Neuron (in vitro differentiated cells): ENCODE data around the gene OPN3.

Source experiments
- H2AFZ ChIP-seq: one replicate; pipeline ENCODE4 v1.6.1; 2013; ENCODE audit warnings: low read depth, mild to moderate bottlenecking, inconsistent platforms, low read length, moderate library complexity
- H3K27me3 ChIP-seq: one replicate; pipeline ENCODE4 v1.6.1; 2013; ENCODE audit warnings: low read length; ENCODE audit not compliant: insufficient read depth
- H3K36me3 ChIP-seq: one replicate; pipeline ENCODE4 v1.6.1; 2013; ENCODE audit warnings: low read length; ENCODE audit not compliant: insufficient read depth
- H3K4me1 ChIP-seq: one replicate; pipeline ENCODE4 v1.6.1; 2013; ENCODE audit warnings: low read length; ENCODE audit not compliant: insufficient read depth
- H3K4me3 ChIP-seq: 2 replicates; pipeline ENCODE4 v1.5.1; 2013; ENCODE audit warnings: mild to moderate bottlenecking, low read length, moderate library complexity
- H3K9me3 ChIP-seq: one replicate; pipeline ENCODE4 v1.6.1; 2013; ENCODE audit warnings: low read length

Gene OPN3

GRCh38 chr1:241640867-241641622 lies 876 bp upstream of the OPN3 start:
- peak overlapping the region; percentile 38 for H2AFZ ChIP-seq
- peaks cover 11% of the 10 kb centered on the region for H3K36me3 ChIP-seq
- H3K4me3 ChIP-seq: peak overlapping the region; percentile 51
- H3K27me3 ChIP-seq: no peaks in the 10 kb centered on the region
- no peaks in the 10 kb centered on the region for H3K9me3 ChIP-seq
- peaks cover 11% of the 10 kb centered on the region for H3K4me1 ChIP-seq

GRCh38 chr1:241639623-241640148 lies 483 bp downstream of the OPN3 start:
- Histone ChIP-seq H3K4me1 (peaks cover 11% of the 10 kb centered on the region), H3K27me3 (no peaks in the 10 kb centered on the region), H3K4me3 (peak overlapping the region; percentile 98), H3K9me3 (peaks cover 7% of the 10 kb centered on the region), H2AFZ (peak overlapping the region; percentile 43), H3K36me3 (peaks cover 23% of the 10 kb centered on the region)

GRCh38 chr1:241638909-241639622 lies 1.1 kb downstream of the OPN3 start:
- Histone ChIP-seq H2AFZ (peak overlapping the region; percentile 43), H3K36me3 (peaks cover 30% of the 10 kb centered on the region), H3K4me3 (peak overlapping the region; percentile 98), H3K27me3 (no peaks in the 10 kb centered on the region), H3K4me1 (peaks cover 11% of the 10 kb centered on the region), H3K9me3 (peaks cover 10% of the 10 kb centered on the region)

- H3K27me3 ChIP-seq: no peaks in the 10 kb centered on the region
- peak overlapping the region; percentile 98 for H3K4me3 ChIP-seq
- peaks cover 10% of the 10 kb centered on the region for H3K9me3 ChIP-seq
- no peak overlapping the region for H2AFZ ChIP-seq
- H3K36me3 ChIP-seq: peaks cover 38% of the 10 kb centered on the region
- peaks cover 11% of the 10 kb centered on the region for H3K4me1 ChIP-seq
Measured at GRCh38 chr1:241638099-241638682, 2.0 kb downstream of the OPN3 start.

- Histone ChIP-seq H3K4me1 (peaks cover 11% of the 10 kb centered on the region), H3K9me3 (peaks cover 10% of the 10 kb centered on the region), H3K4me3 (peak overlapping the region; percentile 98), H2AFZ (no peak overlapping the region), H3K27me3 (no peaks in the 10 kb centered on the region), H3K36me3 (peaks cover 40% of the 10 kb centered on the region)
Measured at GRCh38 chr1:241637604-241638003, 2.6 kb downstream of the OPN3 start.

- Histone ChIP-seq H3K36me3 (peaks cover 45% of the 10 kb centered on the region), H3K4me1 (peaks cover 11% of the 10 kb centered on the region), H3K27me3 (no peaks in the 10 kb centered on the region), H3K4me3 (peak overlapping the region; percentile 6), H2AFZ (no peak overlapping the region), H3K9me3 (peaks cover 12% of the 10 kb centered on the region)
Measured at GRCh38 chr1:241637046-241637590, 3.1 kb downstream of the OPN3 start.

GRCh38 chr1:241636291-241636690 lies 3.9 kb downstream of the OPN3 start:
- no peak overlapping the region for H3K4me3 ChIP-seq
- peaks cover 13% of the 10 kb centered on the region for H3K9me3 ChIP-seq
- peaks cover 11% of the 10 kb centered on the region for H3K4me1 ChIP-seq
- peaks cover 46% of the 10 kb centered on the region for H3K36me3 ChIP-seq
- H2AFZ ChIP-seq: no peak overlapping the region
- H3K27me3 ChIP-seq: no peaks in the 10 kb centered on the region

- Histone ChIP-seq H3K4me3 (no peak overlapping the region), H3K9me3 (peaks cover 13% of the 10 kb centered on the region), H3K27me3 (no peaks in the 10 kb centered on the region), H3K36me3 (peaks cover 46% of the 10 kb centered on the region), H2AFZ (no peak overlapping the region), H3K4me1 (peaks cover 11% of the 10 kb centered on the region)
Measured at GRCh38 chr1:241635556-241636152, 4.5 kb downstream of the OPN3 start.

GRCh38 chr1:241632987-241633386 lies 7.2 kb downstream of the OPN3 start:
- peaks cover 55% of the 10 kb centered on the region for H3K36me3 ChIP-seq
- H2AFZ ChIP-seq: no peak overlapping the region
- peaks cover 13% of the 10 kb centered on the region for H3K9me3 ChIP-seq
- H3K4me1 ChIP-seq: peaks cover 6% of the 10 kb centered on the region
- no peaks in the 10 kb centered on the region for H3K27me3 ChIP-seq
- no peak overlapping the region for H3K4me3 ChIP-seq

- Histone ChIP-seq H3K4me3 (no peak overlapping the region), H2AFZ (no peak overlapping the region), H3K4me1 (no peaks in the 10 kb centered on the region), H3K27me3 (no peaks in the 10 kb centered on the region), H3K36me3 (peaks cover 51% of the 10 kb centered on the region), H3K9me3 (peaks cover 13% of the 10 kb centered on the region)
Measured at GRCh38 chr1:241631674-241632073, 8.5 kb downstream of the OPN3 start.

- Histone ChIP-seq H3K4me3 (no peak overlapping the region), H3K27me3 (no peaks in the 10 kb centered on the region), H3K9me3 (peaks cover 11% of the 10 kb centered on the region), H2AFZ (no peak overlapping the region), H3K4me1 (no peaks in the 10 kb centered on the region), H3K36me3 (peaks cover 46% of the 10 kb centered on the region)
Measured at GRCh38 chr1:241630899-241631298, 9.3 kb downstream of the OPN3 start.

- H3K9me3 ChIP-seq: peaks cover 9% of the 10 kb centered on the region
- no peaks in the 10 kb centered on the region for H3K4me1 ChIP-seq
- H2AFZ ChIP-seq: no peak overlapping the region
- H3K36me3 ChIP-seq: peaks cover 43% of the 10 kb centered on the region
- no peak overlapping the region for H3K4me3 ChIP-seq
- no peaks in the 10 kb centered on the region for H3K27me3 ChIP-seq
Measured at GRCh38 chr1:241630476-241630875, 9.7 kb downstream of the OPN3 start.
